Mucosa of stomach (tissue), 1 donor: ENCODE results near the gene AMY1C.

ENCODE experiments used
- H3K27me3 ChIP-seq: one replicate; pipeline ENCODE4 v1.7.0; 2013; ENCODE audit warnings: mild to moderate bottlenecking, low read length; ENCODE audit not compliant: control insufficient read depth, insufficient read depth
- H3K36me3 ChIP-seq: one replicate; pipeline ENCODE4 v1.7.0; 2013; ENCODE audit warnings: low read length; ENCODE audit not compliant: control insufficient read depth, insufficient read depth
- H3K4me1 ChIP-seq: one replicate; pipeline ENCODE4 v1.7.0; 2013; ENCODE audit warnings: mild to moderate bottlenecking, low read length; ENCODE audit not compliant: control insufficient read depth, insufficient read depth
- H3K4me3 ChIP-seq: one replicate; pipeline ENCODE4 v1.7.0; 2013; ENCODE audit warnings: low read length
- H3K9ac ChIP-seq: one replicate; pipeline ENCODE4 v1.7.0; 2013; ENCODE audit warnings: mild to moderate bottlenecking, low read length, moderate library complexity
- H3K9me3 ChIP-seq: one replicate; pipeline ENCODE4 v1.7.0; 2013; ENCODE audit warnings: mild to moderate bottlenecking, low read length, moderate library complexity; ENCODE audit not compliant: control insufficient read depth
- donor health status: Pancreatic carcinoma.

AMY1C gene

DNA sequence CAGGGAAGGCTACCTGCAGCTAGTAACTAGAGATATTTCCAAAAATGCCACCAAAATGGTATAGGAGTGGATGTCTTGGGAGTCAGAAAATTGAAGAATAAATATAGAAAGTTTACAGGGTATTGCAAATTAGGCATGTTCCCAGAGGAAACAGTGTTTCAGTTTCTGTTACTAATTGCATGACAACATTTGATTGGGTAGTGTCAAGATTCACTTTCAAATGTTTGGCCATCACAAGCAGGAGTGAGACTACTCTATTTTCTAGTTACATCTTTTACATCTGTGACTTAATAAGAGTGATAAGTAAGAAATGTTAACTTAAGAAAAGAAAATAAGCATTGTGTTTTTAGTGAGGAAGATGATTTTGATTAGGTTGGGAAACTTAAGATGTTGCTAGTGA is 30.2 kb downstream of the AMY1C start:
- Histone ChIP-seq H3K9ac (no peak overlapping the region), H3K4me1 (no peaks in the 10 kb centered on the region), H3K9me3 (no peaks in the 10 kb centered on the region), H3K27me3 (no peaks in the 10 kb centered on the region), H3K36me3 (no peaks in the 10 kb centered on the region), H3K4me3 (no peak overlapping the region)

GRCh38 chr1:103783944-103784377 is 34.3 kb downstream of the AMY1C start:
- Histone ChIP-seq H3K36me3 (no peaks in the 10 kb centered on the region), H3K9ac (no peak overlapping the region), H3K4me3 (no peak overlapping the region), H3K4me1 (no peaks in the 10 kb centered on the region), H3K9me3 (no peaks in the 10 kb centered on the region), H3K27me3 (no peaks in the 10 kb centered on the region)

DNA sequence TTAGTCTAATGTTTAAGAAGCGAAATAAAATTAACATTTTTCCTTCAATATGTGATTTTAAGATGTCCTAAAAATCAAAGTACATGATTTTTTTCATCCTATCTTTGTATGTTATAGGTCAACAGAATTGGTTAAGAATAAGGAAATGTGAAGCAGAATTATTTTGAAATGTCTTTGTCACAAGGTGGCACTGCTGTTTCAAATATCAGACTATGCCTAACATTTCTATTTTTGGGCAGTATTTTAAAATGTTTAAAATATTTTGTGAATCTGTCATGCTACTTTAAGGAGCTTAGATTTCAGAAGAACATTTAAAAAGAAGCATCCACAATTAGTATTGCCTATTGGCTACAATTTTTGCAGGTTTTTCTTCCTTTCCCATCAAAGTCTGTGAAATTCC is 38.7 kb downstream of the AMY1C start:
- H3K4me1 ChIP-seq = no peaks in the 10 kb centered on the region
- H3K9me3 ChIP-seq = no peaks in the 10 kb centered on the region
- no peak overlapping the region for H3K9ac ChIP-seq
- H3K27me3 ChIP-seq = no peaks in the 10 kb centered on the region
- H3K4me3 ChIP-seq = no peak overlapping the region
- no peaks in the 10 kb centered on the region for H3K36me3 ChIP-seq

- no peak overlapping the region for H3K4me3 ChIP-seq
- no peaks in the 10 kb centered on the region for H3K27me3 ChIP-seq
- no peaks in the 10 kb centered on the region for H3K9me3 ChIP-seq
- H3K4me1 ChIP-seq = no peaks in the 10 kb centered on the region
- H3K9ac ChIP-seq = no peak overlapping the region
- H3K36me3 ChIP-seq = no peaks in the 10 kb centered on the region
Measured at GRCh38 chr1:103790172-103790571, 40.5 kb downstream of the AMY1C start.
